GM12874 (cell line): Measurements from ENCODE around the gene SLC25A19.

Source experiments
- CTCF ChIP-seq: IDR thresholded peaks from 2 replicates; pipeline ENCODE4 v1.5.1; 2011; ENCODE audit warnings: low read depth, mild to moderate bottlenecking, control low read depth, low read length, moderate library complexity; ENCODE audit not compliant: insufficient read depth

Gene SLC25A19

GRCh38 chr17:75270218-75270965 lies 18.8 kb downstream of the SLC25A19 start:
- TF ChIP-seq CTCF: peak; percentile 32; the same call in 1 of the 2 replicates

- TF ChIP-seq CTCF: no peak
These were observed 19.4 kb downstream of the SLC25A19 start for GRCh38 chr17:75269844-75270217.

- TF ChIP-seq CTCF: no peak
These were observed 21.6 kb downstream of the SLC25A19 start for GRCh38 chr17:75267411-75268232.

GRCh38 chr17:75267153-75267410 lies 22.2 kb downstream of the SLC25A19 start:
- TF ChIP-seq CTCF: no peak

- TF ChIP-seq CTCF: no peak
These were observed 22.7 kb downstream of the SLC25A19 start for GRCh38 chr17:75266316-75267152.

- no peak for TF ChIP-seq CTCF
These were observed 23.5 kb downstream of the SLC25A19 start for GRCh38 chr17:75265614-75266315.

GRCh38 chr17:75263055-75263454 lies 26.2 kb downstream of the SLC25A19 start:
- TF ChIP-seq CTCF: no peak
